Activated naive CD4-positive, alpha-beta T cell treated with anti-CD3 and anti-CD28 coated beads for 36 hours (primary cell): ENCODE results near the gene ICA1. TPM values are rescaled to one million over a fixed set of nuclear protein-coding genes. Genes with fewer than 3 reads are reported as not detected.

Experiments used
- CTCF ChIA-PET: fragments of 350-600 bp; sonication (Branson Sonifier 250); formaldehyde crosslinking; loops from one replicate; lab custom pipeline; 2021; ENCODE audit warnings: antibody characterized with exemption; lab: Charles Lee
- DNase-seq: peaks from one replicate; pipeline ENCODE4 v3.0.0-alpha.2; 2020
- H3K27ac Mint-ChIP-seq: one replicate; pipeline ENCODE4 v1.8.0; 2021; ENCODE audit warnings: mild to moderate bottlenecking, mixed read lengths
- H3K27me3 Mint-ChIP-seq: one replicate; pipeline ENCODE4 v1.8.0; 2021; ENCODE audit warnings: low read depth, mixed read lengths
- H3K36me3 Mint-ChIP-seq: one replicate; pipeline ENCODE4 v1.8.0; 2021; ENCODE audit warnings: low read depth, mixed read lengths
- H3K4me1 Mint-ChIP-seq: one replicate; pipeline ENCODE4 v1.8.0; 2021; ENCODE audit warnings: low read depth, mixed read lengths
- H3K4me3 Mint-ChIP-seq: one replicate; pipeline ENCODE4 v1.8.0; 2021; ENCODE audit warnings: mild to moderate bottlenecking, moderate library complexity, mixed read lengths
- H3K9me3 Mint-ChIP-seq: one replicate; pipeline ENCODE4 v1.8.0; 2021; ENCODE audit warnings: mixed read lengths
- intact Hi-C: fragments of 100-400 bp; cut with micrococcal nuclease; formaldehyde crosslinking; loops from one replicate; pipeline ENCODE4 v1.15.1; 2023
- total RNA-seq, 2 experiments: library from RNA; stranded (reverse); gene quantifications; one replicate each; pipeline ENCODE4 v1.2.3, GENCODE V29; 2021

ICA1 gene
- total RNA-seq, 2 experiments from 2014 or later = 0.94 to 1.1 TPM

DNA sequence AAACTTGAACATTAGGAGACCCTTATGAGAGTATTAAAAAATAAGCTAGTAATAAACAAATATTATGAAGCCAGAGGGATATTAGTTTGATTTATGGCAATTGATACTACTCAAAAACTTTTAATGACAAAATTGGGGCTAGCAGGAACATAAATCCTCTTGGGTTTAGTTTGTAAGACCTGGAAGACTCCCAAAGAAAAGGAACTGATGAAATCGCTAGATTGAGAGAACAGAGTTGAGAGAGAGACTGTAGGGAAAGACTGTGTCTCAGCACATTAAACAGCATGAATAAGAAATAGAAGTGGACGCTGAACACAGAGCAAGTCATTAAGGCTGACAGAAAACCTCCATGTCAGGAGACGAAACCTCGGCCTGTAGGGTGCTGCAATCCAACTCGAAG lies 56.4 kb downstream of the ICA1 start:
- Mint-ChIP-seq H3K4me3 (no peak overlapping the region), H3K4me1 (no peaks in the 10 kb centered on the region), H3K27ac (no peak overlapping the region), H3K36me3 (no peaks in the 10 kb centered on the region), H3K9me3 (no peaks in the 10 kb centered on the region), H3K27me3 (peaks cover 3% of the 10 kb centered on the region)
- CTCF ChIA-PET = interaction anchor here (0.6 kb wide), 1 partner anchor 37 kb away, joined by 3 read pairs; no protein-coding TSS in a partner anchor
- no peak for DNase-seq
- intact Hi-C loops = no loop called here

DNA sequence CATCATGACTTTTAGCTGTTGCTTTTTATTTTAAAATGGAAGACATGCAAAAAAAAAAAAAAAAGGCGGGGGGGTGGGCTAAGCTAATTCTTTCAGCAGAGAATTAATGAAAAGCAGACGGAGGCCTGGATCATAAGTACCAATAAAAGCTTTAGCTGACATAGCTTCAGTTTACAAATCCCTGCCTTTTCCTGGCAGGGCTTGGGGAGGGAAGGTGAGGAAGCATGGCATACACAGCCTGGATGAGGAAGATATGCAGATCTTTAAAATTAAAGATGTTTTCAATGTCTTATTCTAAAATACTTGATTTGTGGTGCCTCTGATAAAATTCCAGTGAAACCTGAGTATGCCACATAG lies 57.0 kb downstream of the ICA1 start:
- no peak overlapping the region for H3K27ac Mint-ChIP-seq
- no peaks in the 10 kb centered on the region for H3K9me3 Mint-ChIP-seq
- H3K4me1 Mint-ChIP-seq = no peaks in the 10 kb centered on the region
- no peak for DNase-seq
- peaks cover 3% of the 10 kb centered on the region for H3K27me3 Mint-ChIP-seq
- no peak overlapping the region for H3K4me3 Mint-ChIP-seq
- intact Hi-C loops = no loop called here
- no peaks in the 10 kb centered on the region for H3K36me3 Mint-ChIP-seq
- CTCF ChIA-PET = interaction anchor here (0.6 kb wide), 1 partner anchor 36 kb away, joined by 3 read pairs; no protein-coding TSS in a partner anchor

DNA sequence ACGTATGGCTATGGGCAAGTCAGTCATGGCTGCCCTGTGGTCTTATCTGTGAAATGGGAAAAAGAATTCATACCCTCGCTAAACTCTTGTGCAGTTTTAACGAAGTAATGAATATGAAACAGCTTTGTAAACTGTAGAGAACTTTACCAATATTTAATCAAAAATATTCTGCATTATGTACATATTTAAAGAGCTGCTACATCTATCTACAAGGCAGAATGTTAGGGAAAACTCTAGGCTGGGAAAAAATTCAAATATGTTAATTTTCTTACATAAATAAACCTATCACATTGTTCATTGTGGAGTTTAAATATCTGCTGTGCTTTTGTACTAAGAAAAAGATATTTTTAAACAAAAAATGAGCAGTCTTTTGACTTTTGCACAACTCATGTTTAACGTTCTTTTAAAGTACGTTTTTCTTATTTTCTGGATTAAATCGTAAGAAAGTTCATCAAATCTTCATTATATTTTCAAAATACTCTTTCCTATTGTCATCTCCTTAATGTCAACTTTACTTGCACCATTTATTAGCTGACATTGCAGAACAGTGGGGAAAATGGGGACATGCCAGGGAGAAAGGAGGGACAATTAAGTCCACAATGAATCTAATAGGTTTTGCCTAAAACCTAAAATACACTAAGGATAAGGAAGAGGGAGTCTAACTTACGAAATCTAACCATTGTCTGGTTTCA lies 57.5 kb downstream of the ICA1 start:
- Mint-ChIP-seq H3K27ac (no peak overlapping the region), H3K27me3 (peaks cover 3% of the 10 kb centered on the region), H3K4me1 (no peaks in the 10 kb centered on the region), H3K9me3 (no peaks in the 10 kb centered on the region), H3K4me3 (no peak overlapping the region), H3K36me3 (no peaks in the 10 kb centered on the region)
- no peak for DNase-seq
- CTCF ChIA-PET = interaction anchor here (0.6 kb wide), 2 partner anchors 36 to 441 kb away, joined by 3 read pairs; no protein-coding TSS in a partner anchor
- intact Hi-C loops = no loop called here

DNA sequence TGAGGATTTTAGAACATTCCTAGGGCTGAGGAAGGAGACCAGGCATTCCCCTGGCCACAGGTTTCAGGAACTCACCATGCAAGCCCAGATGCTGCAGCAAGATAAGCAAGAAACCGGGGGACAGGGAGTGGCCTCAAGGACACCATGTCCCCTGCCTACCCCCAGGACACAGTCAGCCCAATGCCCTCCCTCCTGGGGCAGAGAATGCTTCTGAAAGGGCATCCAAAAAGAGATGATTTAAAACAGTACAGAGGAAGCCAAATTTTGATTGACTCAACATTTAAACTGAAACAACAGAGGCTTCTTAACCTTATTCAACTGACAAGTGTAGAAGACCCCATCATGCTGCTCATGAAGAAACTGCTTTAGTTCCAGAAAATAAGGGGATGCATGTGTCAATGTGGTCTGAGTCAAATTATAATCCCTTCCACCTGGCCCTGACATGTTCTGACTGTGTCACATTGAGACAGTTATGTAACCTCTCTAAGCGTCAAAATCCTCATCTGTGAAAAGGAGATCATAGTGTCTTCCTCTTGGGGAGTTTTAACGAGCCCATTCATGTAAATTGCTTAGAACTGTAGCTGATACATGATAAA lies 60.0 kb downstream of the ICA1 start:
- Mint-ChIP-seq H3K9me3 (no peaks in the 10 kb centered on the region), H3K27me3 (peaks cover 3% of the 10 kb centered on the region), H3K27ac (no peak overlapping the region), H3K4me3 (no peak overlapping the region), H3K36me3 (no peaks in the 10 kb centered on the region), H3K4me1 (peaks cover 7% of the 10 kb centered on the region)
- DNase-seq = no peak
- CTCF ChIA-PET = interaction anchor here (1.1 kb wide), 1 partner anchor 11 kb away, joined by 3 read pairs; no protein-coding TSS in a partner anchor
- intact Hi-C loops = no loop called here

DNA sequence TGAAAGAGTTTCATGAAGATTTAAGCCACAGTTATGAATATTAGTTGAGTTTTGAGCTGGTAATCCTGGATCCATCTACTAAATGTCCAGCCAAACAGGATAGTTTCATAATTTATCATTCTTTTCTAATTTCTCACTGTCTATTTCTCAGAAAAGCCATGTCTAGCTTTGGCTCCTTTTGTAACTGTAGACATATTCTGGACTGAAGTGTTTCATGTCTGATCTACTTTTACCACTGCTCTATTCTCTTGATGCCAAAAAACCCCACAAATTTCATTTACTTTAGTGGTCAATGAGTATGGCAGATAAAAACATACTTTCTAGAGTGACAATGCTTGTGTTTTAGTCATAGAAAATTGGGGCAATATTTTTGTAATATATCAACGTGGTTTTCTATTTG lies 61.2 kb downstream of the ICA1 start:
- no peak for DNase-seq
- H3K4me3 Mint-ChIP-seq = no peak overlapping the region
- CTCF ChIA-PET = no interaction called here
- H3K9me3 Mint-ChIP-seq = no peaks in the 10 kb centered on the region
- no peaks in the 10 kb centered on the region for H3K36me3 Mint-ChIP-seq
- H3K27ac Mint-ChIP-seq = no peak overlapping the region
- H3K4me1 Mint-ChIP-seq = peaks cover 13% of the 10 kb centered on the region
- intact Hi-C loops = no loop called here
- H3K27me3 Mint-ChIP-seq = peaks cover 3% of the 10 kb centered on the region

DNA sequence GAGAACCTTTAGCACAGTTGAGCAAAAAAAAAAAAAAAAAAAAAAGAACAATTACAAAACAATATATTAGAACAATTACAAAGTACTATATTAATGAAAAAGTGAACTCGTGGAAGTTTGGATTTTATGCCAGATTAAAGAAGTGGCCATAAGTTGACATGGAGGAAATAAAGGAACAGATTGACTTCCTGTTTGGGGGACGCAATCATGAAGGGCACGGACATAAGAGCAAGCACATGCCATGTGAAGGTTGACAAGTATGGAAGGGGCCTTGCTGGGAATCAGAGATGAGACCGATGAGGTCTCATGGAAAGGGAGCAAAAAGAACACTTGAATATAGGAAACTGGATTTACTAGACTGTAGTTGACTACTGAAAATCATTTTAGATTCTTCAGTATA lies 61.7 kb downstream of the ICA1 start:
- no peak for DNase-seq
- no peak overlapping the region for H3K27ac Mint-ChIP-seq
- H3K4me1 Mint-ChIP-seq = peaks cover 13% of the 10 kb centered on the region
- H3K9me3 Mint-ChIP-seq = no peaks in the 10 kb centered on the region
- no peaks in the 10 kb centered on the region for H3K36me3 Mint-ChIP-seq
- CTCF ChIA-PET = no interaction called here
- intact Hi-C loops = no loop called here
- H3K27me3 Mint-ChIP-seq = peaks cover 3% of the 10 kb centered on the region
- no peak overlapping the region for H3K4me3 Mint-ChIP-seq

DNA sequence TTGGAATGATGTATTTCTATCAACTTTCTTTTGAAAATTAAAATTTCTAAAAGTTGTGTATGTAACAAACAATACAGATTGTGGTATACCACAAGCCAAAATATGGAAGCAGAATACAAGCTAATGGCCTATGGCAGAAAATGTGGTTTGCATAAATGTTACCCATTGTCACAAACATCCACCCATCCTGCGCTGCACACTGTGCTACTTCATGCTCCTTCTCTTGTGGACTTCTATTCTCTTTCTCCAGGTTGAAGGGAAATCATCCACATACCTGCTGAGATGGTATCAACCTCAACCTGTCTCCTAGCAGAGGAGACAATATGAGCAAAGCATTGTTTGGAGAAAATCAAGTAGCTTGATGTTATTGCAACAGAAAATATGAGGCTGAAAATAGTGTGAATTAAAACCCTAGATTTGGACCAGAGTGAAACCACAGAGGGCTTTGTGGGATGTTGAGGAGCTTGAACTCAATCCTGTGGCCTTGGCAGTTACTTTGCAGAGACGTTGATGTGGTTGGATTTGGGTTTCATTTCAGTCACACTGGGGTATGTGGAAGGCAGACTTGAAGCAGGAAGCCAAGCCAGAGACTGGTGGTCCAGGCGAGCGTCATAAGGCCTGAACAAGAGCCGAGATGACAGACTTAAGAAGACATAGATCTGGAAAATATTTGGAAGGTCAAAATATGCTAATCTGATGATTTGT lies 63.8 kb downstream of the ICA1 start:
- DNase-seq = no peak
- no peaks in the 10 kb centered on the region for H3K36me3 Mint-ChIP-seq
- no peak overlapping the region for H3K27ac Mint-ChIP-seq
- H3K9me3 Mint-ChIP-seq = no peaks in the 10 kb centered on the region
- no peak overlapping the region for H3K4me3 Mint-ChIP-seq
- H3K4me1 Mint-ChIP-seq = peaks cover 13% of the 10 kb centered on the region
- intact Hi-C loops = no loop called here
- H3K27me3 Mint-ChIP-seq = no peaks in the 10 kb centered on the region
- CTCF ChIA-PET = interaction anchor here (0.6 kb wide), 1 partner anchor 108 kb away, joined by 4 read pairs; no protein-coding TSS in a partner anchor

DNA sequence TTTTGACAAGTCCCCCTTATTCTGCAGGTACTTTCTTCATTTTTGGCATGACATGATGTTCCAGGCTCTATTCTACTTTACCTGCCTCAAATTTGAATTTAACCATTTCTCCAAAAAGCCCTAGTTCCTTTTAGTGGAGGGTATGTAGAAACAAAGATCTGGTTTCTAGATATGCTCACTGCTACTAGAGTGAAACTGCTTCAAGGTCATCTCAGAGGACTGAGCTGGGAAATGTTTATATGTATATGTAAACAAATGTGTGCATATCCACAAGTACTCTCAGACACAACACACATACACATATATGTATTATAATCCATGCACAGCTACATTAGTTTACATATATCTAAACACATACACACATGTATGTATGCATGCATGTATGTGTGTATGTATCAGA lies 69.1 kb downstream of the ICA1 start:
- Mint-ChIP-seq H3K4me3 (no peak overlapping the region), H3K27me3 (no peaks in the 10 kb centered on the region), H3K9me3 (no peaks in the 10 kb centered on the region), H3K4me1 (peaks cover 11% of the 10 kb centered on the region), H3K36me3 (no peaks in the 10 kb centered on the region), H3K27ac (no peak overlapping the region)
- CTCF ChIA-PET = interaction anchor here (0.6 kb wide), 1 partner anchor 1219 kb away, joined by 3 read pairs; no protein-coding TSS in a partner anchor
- no peak for DNase-seq
- intact Hi-C loops = no loop called here

DNA sequence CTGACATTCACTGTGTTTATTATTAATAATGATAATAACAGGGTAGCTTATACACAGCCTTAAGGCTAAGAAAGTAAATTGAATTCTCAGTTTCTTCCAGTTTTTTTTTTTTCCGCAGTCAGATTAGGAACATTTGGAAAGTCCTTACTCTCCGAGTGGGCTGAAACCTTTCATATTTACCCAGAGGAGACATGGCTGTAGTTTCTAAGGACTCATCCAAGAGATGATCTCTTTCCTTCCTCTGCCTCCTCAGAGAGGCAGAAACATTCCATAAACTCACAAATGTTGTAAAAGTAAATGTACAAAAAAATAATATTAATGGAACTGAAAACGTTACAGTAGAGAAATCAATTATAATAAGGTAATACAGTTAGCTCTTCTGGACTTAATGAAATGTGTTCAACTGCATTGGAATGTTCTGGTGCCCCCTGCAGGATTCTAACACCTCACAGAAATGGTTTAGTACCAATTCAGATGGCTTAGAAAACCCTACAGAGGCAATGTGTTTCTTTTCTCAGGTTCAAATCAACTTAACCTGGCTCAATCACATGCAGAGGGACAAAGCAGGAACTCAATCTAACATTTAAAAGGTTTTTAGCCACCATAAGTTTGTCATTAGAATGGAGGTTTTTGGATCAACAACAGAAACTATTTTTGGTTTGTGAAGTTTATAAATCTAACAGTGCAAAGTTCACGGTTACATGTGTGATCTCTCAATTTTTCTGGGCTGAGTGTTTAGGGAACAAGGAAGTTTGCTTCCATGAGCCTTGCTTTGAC lies 71.7 kb downstream of the ICA1 start:
- Mint-ChIP-seq H3K36me3 (no peaks in the 10 kb centered on the region), H3K9me3 (no peaks in the 10 kb centered on the region), H3K27ac (no peak overlapping the region), H3K4me3 (no peak overlapping the region), H3K4me1 (peaks cover 10% of the 10 kb centered on the region), H3K27me3 (no peaks in the 10 kb centered on the region)
- intact Hi-C loops = loop anchor here (1.0 to 2.0 kb wide), 5 partner anchors 155 to 596 kb away; no protein-coding TSS in a partner anchor
- CTCF ChIA-PET = interaction anchor here (0.6 to 2.9 kb wide), 35 partner anchors 8 to 548 kb away, joined by 3 to 22 read pairs (median 3); partner anchors contain the start of gene GLCCI1
- peak; percentile 84 for DNase-seq

DNA sequence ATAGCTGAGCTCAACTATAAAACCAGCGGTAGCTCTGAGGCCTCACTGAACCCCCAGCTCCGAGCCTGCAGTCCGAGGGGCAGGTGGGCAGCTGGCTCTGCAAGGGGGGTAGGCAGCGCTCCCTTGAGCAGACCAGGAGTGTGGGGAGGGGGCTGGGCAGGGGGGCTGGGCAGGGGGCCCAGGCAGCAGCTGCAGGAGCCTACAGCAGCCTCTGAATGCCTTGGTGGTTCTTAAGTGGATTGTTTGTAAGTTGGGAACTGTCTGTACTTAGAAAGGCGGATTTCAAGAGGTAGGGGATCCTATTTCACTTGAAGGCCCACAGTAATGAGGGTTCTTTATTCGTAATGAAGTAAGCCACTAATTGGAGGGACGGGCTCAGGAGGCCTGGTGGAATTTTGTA lies 72.3 kb downstream of the ICA1 start:
- Mint-ChIP-seq H3K4me3 (no peak overlapping the region), H3K27me3 (no peaks in the 10 kb centered on the region), H3K9me3 (no peaks in the 10 kb centered on the region), H3K4me1 (peaks cover 10% of the 10 kb centered on the region), H3K36me3 (no peaks in the 10 kb centered on the region), H3K27ac (no peak overlapping the region)
- no peak for DNase-seq
- intact Hi-C loops = loop anchor here (1.0 to 2.0 kb wide), 5 partner anchors 154 to 595 kb away; no protein-coding TSS in a partner anchor
- CTCF ChIA-PET = interaction anchor here (0.6 to 2.9 kb wide), 35 partner anchors 7 to 548 kb away, joined by 3 to 22 read pairs (median 3); partner anchors contain the start of gene GLCCI1

DNA sequence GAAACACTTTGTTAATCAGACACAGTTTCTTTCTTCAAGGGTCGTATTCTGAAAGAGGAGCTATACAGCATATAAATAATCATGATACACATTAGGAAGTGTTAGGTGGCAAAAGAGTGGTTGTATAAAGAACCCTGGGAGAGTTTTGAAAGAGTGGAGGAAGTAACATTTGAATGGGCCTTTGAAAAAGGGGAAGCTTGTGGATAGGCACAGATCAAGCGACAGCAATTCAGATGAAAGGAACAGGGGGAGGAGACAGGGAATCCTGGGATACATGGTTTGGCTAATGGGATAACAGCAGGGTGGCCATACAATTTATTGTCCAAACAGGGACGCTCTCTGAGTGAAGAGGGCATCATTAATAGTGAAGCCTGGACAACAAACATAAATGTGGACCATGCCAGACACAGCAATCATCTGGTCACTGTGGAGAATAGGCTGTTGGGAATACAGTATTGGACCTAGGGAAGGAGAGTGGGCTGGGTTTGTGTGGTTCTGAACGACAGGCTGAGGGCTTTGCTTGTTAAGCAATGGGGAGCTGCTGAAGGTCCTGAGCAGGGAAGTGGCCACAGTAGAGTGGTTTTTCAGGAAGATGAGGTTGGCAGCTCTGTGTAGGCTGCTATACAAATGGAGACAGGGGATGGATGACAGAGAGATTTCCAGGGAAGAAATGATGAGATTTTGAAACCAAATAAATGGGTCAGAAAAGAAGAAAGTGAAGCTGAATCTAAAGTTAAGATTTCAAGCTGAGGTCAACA lies 75.9 kb downstream of the ICA1 start:
- no peak overlapping the region for H3K27ac Mint-ChIP-seq
- CTCF ChIA-PET = interaction anchor here (0.6 to 1.6 kb wide), 4 partner anchors 69 to 183 kb away, joined by 3 to 4 read pairs (median 3); no protein-coding TSS in a partner anchor
- H3K4me3 Mint-ChIP-seq = no peak overlapping the region
- DNase-seq = no peak
- H3K27me3 Mint-ChIP-seq = no peaks in the 10 kb centered on the region
- no peaks in the 10 kb centered on the region for H3K9me3 Mint-ChIP-seq
- H3K4me1 Mint-ChIP-seq = peaks cover 10% of the 10 kb centered on the region
- H3K36me3 Mint-ChIP-seq = no peaks in the 10 kb centered on the region
- intact Hi-C loops = no loop called here
